MM.1S (cell line): ENCODE measurements around the gene KAT14.

Experiments used
- DNase-seq: peaks from one replicate; pipeline ENCODE4 v3.0.0-alpha.2; 2015
- H2AFZ ChIP-seq: fragments of 300-600 bp; sonication (generic); 2 replicates; pipeline ENCODE4 v1.6.0; 2016; ENCODE audit warnings: antibody characterized with exemption, low read length
- H3F3A ChIP-seq: fragments of 300-600 bp; sonication (generic); 2 replicates; pipeline ENCODE4 v1.6.1; 2016; ENCODE audit warnings: mild to moderate bottlenecking, antibody characterized with exemption, low read length, moderate library complexity, mixed read lengths; ENCODE audit not compliant: insufficient read depth
- H3K27ac ChIP-seq: fragments of 300-600 bp; sonication (generic); 2 replicates; pipeline ENCODE4 v1.5.1; 2016; ENCODE audit warnings: mild to moderate bottlenecking, low read length
- H3K27me3 ChIP-seq: fragments of 300-600 bp; sonication (generic); replicated peaks from 2 replicates; pipeline ENCODE4 v1.6.0; 2016; ENCODE audit warnings: low read length; ENCODE audit not compliant: insufficient read depth
- H3K36me3 ChIP-seq: fragments of 300-600 bp; sonication (generic); replicated peaks from 2 replicates; pipeline ENCODE4 v1.6.1; 2016; ENCODE audit warnings: mild to moderate bottlenecking, low read length, mixed read lengths; ENCODE audit not compliant: insufficient read depth
- H3K4me1 ChIP-seq: fragments of 300-600 bp; sonication (generic); 2 replicates; pipeline ENCODE4 v1.6.1; 2016; ENCODE audit warnings: low read length, mixed read lengths
- H3K4me2 ChIP-seq: fragments of 300-600 bp; sonication (generic); 2 replicates; pipeline ENCODE4 v1.6.0; 2016; ENCODE audit warnings: low read depth, low read length
- H3K4me3 ChIP-seq: fragments of 300-600 bp; sonication (generic); 2 replicates; pipeline ENCODE4 v1.5.1; 2016; ENCODE audit warnings: low read length, mixed read lengths
- H3K79me2 ChIP-seq: fragments of 300-600 bp; sonication (generic); 2 replicates; pipeline ENCODE4 v1.6.1; 2016; ENCODE audit warnings: mixed run types, low read length, mixed read lengths
- H3K9ac ChIP-seq: fragments of 300-600 bp; sonication (generic); 2 replicates; pipeline ENCODE4 v1.6.1; 2016; ENCODE audit warnings: low read length, mixed read lengths
- H3K9me2 ChIP-seq: fragments of 300-600 bp; sonication (generic); replicated peaks from 2 replicates; pipeline ENCODE4 v1.6.1; 2016; ENCODE audit warnings: mild to moderate bottlenecking, low read length, mixed read lengths; ENCODE audit not compliant: insufficient read depth
- H3K9me3 ChIP-seq: fragments of 300-600 bp; sonication (generic); replicated peaks from 2 replicates; pipeline ENCODE4 v1.6.1; 2016; ENCODE audit warnings: mild to moderate bottlenecking, low read length, mixed read lengths; ENCODE audit not compliant: insufficient read depth
- H4K20me1 ChIP-seq: fragments of 300-600 bp; sonication (generic); 2 replicates; pipeline ENCODE4 v1.6.1; 2016; ENCODE audit warnings: mild to moderate bottlenecking, low read length, moderate library complexity, mixed read lengths; ENCODE audit not compliant: insufficient read depth
- EZH2 ChIP-seq: fragments of 300-600 bp; sonication (generic); optimal IDR thresholded peaks from 2 replicates; pipeline ENCODE3; 2017; ENCODE audit warnings: low read depth, mild to moderate bottlenecking, antibody characterized with exemption, low read length, mixed read lengths
- EZH2phosphoT487 ChIP-seq: fragments of 300-600 bp; sonication (generic); IDR thresholded peaks from 2 replicates; pipeline ENCODE4 v1.6.1; 2018; ENCODE audit warnings: antibody characterized with exemption, low read length
- TF ChIP-seq, protein P1 (sequence below): fragments of 300-600 bp; sonication (generic); IDR thresholded peaks from 2 replicates; pipeline ENCODE4 v1.5.1; 2016; ENCODE audit warnings: antibody characterized with exemption, low read length, mixed read lengths

KAT14 gene

DNA sequence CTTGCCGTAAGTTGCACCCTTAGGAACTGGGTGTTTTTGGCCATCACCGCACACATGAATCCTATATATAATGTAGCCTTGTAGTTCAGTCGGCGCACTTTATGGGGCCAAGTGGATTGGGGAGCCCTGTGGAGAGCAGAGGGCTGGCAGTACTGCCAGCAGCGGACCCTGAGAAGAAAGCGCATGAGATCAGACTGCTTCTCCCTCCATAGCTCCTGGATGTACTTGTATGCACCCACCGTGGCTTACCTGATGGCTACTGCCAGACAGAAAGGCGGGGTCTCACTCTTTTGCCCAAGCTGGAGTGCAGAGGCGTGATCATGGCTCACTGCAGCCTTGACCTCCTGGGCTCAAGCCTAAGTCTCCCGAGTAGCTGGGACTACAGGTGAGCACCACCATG, 47.2 kb upstream of the KAT14 start:
- no peaks in the 10 kb centered on the region for H3F3A ChIP-seq
- TF ChIP-seq EZH2phosphoT487 (no peak), EZH2 (no peak)
- TF ChIP-seq, protein P1, sequence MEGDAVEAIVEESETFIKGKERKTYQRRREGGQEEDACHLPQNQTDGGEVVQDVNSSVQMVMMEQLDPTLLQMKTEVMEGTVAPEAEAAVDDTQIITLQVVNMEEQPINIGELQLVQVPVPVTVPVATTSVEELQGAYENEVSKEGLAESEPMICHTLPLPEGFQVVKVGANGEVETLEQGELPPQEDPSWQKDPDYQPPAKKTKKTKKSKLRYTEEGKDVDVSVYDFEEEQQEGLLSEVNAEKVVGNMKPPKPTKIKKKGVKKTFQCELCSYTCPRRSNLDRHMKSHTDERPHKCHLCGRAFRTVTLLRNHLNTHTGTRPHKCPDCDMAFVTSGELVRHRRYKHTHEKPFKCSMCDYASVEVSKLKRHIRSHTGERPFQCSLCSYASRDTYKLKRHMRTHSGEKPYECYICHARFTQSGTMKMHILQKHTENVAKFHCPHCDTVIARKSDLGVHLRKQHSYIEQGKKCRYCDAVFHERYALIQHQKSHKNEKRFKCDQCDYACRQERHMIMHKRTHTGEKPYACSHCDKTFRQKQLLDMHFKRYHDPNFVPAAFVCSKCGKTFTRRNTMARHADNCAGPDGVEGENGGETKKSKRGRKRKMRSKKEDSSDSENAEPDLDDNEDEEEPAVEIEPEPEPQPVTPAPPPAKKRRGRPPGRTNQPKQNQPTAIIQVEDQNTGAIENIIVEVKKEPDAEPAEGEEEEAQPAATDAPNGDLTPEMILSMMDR: no peak
- H2AFZ ChIP-seq: no peak overlapping the region
- no peak overlapping the region for H3K4me3 ChIP-seq
- no peak overlapping the region for H3K27ac ChIP-seq
- H4K20me1 ChIP-seq: no peaks in the 10 kb centered on the region
- H3K9me2 ChIP-seq: no peaks in the 10 kb centered on the region
- no peak for DNase-seq
- H3K4me2 ChIP-seq: no peak overlapping the region
- H3K79me2 ChIP-seq: no peaks in the 10 kb centered on the region
- H3K36me3 ChIP-seq: no peaks in the 10 kb centered on the region
- no peaks in the 10 kb centered on the region for H3K9me3 ChIP-seq
- H3K9ac ChIP-seq: no peak overlapping the region
- H3K4me1 ChIP-seq: no peaks in the 10 kb centered on the region
- H3K27me3 ChIP-seq: no peaks in the 10 kb centered on the region

DNA sequence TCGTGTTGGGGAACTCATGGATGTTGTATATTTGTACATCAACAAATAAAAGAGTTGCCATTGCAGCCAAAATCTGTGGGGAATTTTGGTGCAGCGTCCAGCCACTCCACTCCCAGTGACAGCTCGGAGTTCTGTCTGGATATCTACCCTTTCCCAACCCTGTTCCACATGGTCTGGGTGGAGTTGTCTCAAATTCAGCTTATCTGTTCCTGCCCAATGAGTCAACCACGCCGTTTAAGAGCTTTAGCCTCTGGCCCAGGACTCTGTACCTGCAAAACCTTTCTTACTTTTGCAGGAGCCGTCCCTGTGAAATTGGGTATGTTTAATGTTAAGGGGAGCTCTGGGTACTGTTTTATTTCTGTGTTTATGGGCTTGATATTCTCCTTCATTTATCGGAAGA, 46.0 kb upstream of the KAT14 start:
- H3K27ac ChIP-seq: no peak overlapping the region
- H3K4me2 ChIP-seq: no peak overlapping the region
- H3K36me3 ChIP-seq: no peaks in the 10 kb centered on the region
- no peaks in the 10 kb centered on the region for H3K27me3 ChIP-seq
- no peaks in the 10 kb centered on the region for H3F3A ChIP-seq
- H4K20me1 ChIP-seq: no peaks in the 10 kb centered on the region
- no peak overlapping the region for H2AFZ ChIP-seq
- no peaks in the 10 kb centered on the region for H3K4me1 ChIP-seq
- H3K9me2 ChIP-seq: no peaks in the 10 kb centered on the region
- no peak overlapping the region for H3K9ac ChIP-seq
- H3K79me2 ChIP-seq: no peaks in the 10 kb centered on the region
- DNase-seq: no peak
- H3K9me3 ChIP-seq: no peaks in the 10 kb centered on the region
- no peak overlapping the region for H3K4me3 ChIP-seq
- TF ChIP-seq, protein P1: no peak
- no peak for TF ChIP-seq EZH2phosphoT487
- no peak for TF ChIP-seq EZH2

DNA sequence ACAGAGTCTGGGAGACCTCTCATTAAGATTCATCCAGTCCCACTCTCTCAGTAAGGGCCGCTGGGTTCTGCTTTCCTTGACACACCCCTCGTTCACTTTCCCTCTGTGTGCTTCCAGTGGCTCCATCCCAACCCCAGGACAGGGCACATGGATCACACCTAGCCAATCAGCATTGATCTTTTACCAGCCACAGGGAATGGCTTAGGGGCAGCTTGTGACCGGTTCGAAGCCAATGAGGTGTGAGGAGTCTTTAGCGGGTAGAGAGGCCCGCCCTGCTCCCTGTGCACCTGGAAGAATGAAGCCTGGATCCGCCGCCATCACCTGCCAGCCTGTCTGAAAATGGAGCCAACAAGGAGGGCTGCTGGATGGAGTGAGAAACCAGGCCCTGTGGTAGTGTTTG, 44.8 kb upstream of the KAT14 start:
- Histone ChIP-seq H3K4me1 (no peaks in the 10 kb centered on the region), H3K27me3 (no peaks in the 10 kb centered on the region), H3K36me3 (no peaks in the 10 kb centered on the region), H3K4me3 (no peak overlapping the region), H3K9me2 (no peaks in the 10 kb centered on the region), H3K27ac (no peak overlapping the region), H2AFZ (0 out of 2 replicates have a peak overlapping the region, but pooled peaks have one; percentile 7), H4K20me1 (no peaks in the 10 kb centered on the region), H3F3A (no peaks in the 10 kb centered on the region), H3K4me2 (no peak overlapping the region), H3K9ac (no peak overlapping the region), H3K79me2 (no peaks in the 10 kb centered on the region), H3K9me3 (no peaks in the 10 kb centered on the region)
- DNase-seq: no peak
- TF ChIP-seq EZH2 (no peak), EZH2phosphoT487 (no peak)
- TF ChIP-seq, protein P1: no peak
